Stimulated activated CD4-positive, alpha-beta T cell treated with anti-CD3 and anti-CD28 coated beads, TNF-alpha, amount 100 ng/mL, for 1 hour (primary cell): ENCODE data around the gene ERFE.

Experiments
- DNase-seq, 3 donors: peaks; one replicate each; pipeline ENCODE4 v3.0.0-alpha.2; 2020; ENCODE audit warnings: low read depth in 3 of 3, low spot score in 1 of 3

Gene ERFE

GRCh38 chr2:238203094-238203972 lies 44.6 kb downstream of the ERFE start, which contains the start of gene ILKAP:
ILKAP (minus strand) TSS chr2:238203695; CDS start chr2:238203553, 142 bp downstream.
- peak; percentile 77 to 88 (median 86) for DNase-seq

GRCh38 chr2:238203973-238204683 lies 45.4 kb downstream of the ERFE start:
- DNase-seq: peak in 1 of 3 donors; percentile 7

GRCh38 chr2:238207006-238207405 lies 48.2 kb downstream of the ERFE start:
- DNase-seq: no peak

GRCh38 chr2:238216651-238217184 lies 57.9 kb downstream of the ERFE start:
- DNase-seq: no peak
